Activated CD8-positive, alpha-beta memory T cell treated with anti-CD3 and anti-CD28 coated beads, Interleukin-2, amount 50 U/mL, for 4 hours (primary cell): ENCODE data around the gene FAM200C.

Source experiments
- DNase-seq: peaks from one replicate; pipeline ENCODE4 v3.0.0-alpha.2; 2020

FAM200C gene

GRCh38 chr5:160366230-160366629, 33.6 kb downstream of the FAM200C start:
- DNase-seq: no peak

- DNase-seq: no peak
Measured at GRCh38 chr5:160363660-160364395, 36.0 kb downstream of the FAM200C start.

- DNase-seq: no peak
Measured at GRCh38 chr5:160363211-160363610, 36.6 kb downstream of the FAM200C start.

GRCh38 chr5:160361624-160362228, 38.1 kb downstream of the FAM200C start:
- DNase-seq: no peak

GRCh38 chr5:160360310-160360709, 39.5 kb downstream of the FAM200C start:
- no peak for DNase-seq

DNA sequence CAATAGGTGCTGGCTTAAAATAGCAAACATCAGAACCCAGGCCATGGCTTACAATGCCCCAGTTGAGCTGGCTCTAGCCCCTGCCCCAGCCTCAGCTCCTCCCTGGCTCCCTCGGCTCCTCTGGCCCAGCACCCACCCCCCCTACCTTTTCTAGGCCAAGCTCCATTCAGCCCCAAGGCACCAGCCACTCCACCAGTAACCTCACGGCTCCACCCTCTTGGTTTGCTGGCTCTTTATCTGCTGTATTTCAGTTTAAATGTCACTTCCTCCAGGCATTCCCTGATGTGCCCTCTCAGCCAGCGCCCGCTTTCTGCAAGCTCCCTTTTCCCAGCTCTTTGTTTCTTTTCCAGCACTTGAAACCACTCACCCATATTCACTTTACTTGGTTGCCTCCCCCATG, 40.0 kb downstream of the FAM200C start:
- no peak for DNase-seq

GRCh38 chr5:160359242-160359641, 40.6 kb downstream of the FAM200C start:
- no peak for DNase-seq

DNA sequence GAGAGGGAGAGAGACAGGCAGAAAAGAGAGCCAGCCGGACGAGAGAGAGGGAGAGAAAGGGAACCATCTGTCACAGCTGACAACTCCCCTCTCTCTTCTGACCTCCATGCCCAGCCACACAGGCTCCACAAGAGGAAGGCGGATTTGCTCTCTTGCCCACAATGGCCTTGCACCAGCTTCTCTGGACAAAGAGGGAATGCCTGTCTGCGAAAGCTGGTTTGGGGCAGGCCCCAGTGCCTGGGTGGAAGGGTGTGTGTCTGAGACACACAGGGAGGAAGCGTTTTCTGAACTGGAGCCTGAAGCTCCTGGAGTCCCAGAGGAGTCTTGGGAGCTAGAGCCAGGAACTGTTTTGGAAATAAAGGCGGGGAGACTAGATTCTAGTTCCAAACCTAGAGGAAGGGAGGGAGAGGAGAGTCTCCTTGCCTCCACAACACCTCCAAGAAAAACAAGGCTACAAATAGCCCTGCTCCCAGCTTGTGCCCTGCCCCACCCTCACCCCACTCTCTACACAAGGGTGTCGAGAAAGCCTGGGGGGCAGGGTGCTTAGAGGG, 41.9 kb downstream of the FAM200C start:
- DNase-seq: no peak

GRCh38 chr5:160357394-160357793, 42.5 kb downstream of the FAM200C start:
- no peak for DNase-seq

- no peak for DNase-seq
Measured at GRCh38 chr5:160356550-160357347, 43.1 kb downstream of the FAM200C start.

- no peak for DNase-seq
Measured at GRCh38 chr5:160354666-160355065, 45.2 kb downstream of the FAM200C start.

- no peak for DNase-seq
Measured at GRCh38 chr5:160353379-160353778, 46.5 kb downstream of the FAM200C start.

DNA sequence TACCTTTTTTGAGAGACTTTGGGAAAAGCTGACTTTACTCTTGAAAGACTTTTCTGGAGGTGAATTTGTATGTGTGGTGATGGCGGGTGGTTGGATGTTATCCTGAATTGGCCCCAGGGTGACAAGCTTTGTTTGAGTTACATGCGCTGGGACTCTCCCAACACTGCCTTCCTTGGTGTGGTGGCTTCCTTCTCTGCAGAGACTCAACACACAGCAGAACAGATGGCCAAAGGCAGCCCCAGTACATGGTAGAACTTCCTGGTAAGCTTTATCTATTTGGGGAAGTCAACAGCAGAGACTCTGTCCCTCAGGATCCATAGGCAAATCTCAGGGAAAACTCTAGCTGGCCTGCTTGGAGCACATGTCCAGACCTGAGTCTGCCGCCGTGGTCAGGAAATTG, 47.5 kb downstream of the FAM200C start:
- no peak for DNase-seq

DNA sequence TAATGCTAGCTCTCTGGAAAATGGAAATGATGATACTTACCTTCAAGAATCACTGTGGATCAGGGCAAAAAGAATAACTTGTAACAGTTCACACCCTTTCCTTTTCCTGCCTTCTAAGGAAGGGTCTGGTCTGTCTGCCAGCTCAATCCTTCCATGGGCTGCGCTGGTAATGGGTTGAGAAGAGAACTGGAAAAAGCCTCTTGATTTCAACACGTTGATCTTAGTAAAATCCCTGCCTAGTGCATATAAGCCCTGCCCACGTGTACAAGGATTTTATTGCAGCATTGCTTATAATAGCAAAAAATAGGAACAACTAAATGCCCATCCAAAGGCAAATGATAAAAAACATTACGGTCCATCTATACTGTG, 49.9 kb downstream of the FAM200C start:
- DNase-seq: no peak

DNA sequence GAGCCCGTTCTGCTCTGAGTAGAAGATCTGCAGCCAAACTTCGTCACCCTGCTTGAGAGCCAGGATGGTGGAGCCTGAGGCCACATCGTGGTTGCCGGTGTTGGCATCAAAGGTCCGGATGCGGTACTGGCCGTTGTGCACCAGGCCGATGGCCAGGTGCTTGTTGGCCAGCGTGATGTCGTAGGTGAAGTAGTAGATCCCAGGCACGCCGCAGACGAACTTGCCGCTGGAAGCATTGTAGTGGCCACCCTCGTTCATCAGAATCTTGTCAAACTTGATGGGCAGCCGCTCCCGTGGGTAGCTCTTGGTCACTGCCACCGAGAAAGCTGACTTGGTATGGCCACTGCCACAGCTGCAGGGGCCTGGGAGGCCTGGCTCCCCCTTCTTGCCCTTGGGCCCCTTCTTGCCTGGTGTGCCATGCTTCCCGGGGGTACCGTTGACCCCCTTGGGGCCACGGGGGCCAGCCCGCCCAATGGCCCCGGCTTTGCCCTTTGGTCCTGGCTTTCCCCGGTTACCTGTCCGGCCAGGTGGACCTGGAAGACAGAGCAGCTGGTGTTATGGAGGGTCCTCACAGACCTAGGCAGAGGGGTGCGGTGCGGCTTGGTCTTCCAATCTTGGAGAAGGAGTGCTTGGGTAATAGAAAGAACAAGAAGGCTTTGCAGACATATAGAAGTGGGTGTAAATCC, 50.5 kb downstream of the FAM200C start:
- DNase-seq: no peak

DNA sequence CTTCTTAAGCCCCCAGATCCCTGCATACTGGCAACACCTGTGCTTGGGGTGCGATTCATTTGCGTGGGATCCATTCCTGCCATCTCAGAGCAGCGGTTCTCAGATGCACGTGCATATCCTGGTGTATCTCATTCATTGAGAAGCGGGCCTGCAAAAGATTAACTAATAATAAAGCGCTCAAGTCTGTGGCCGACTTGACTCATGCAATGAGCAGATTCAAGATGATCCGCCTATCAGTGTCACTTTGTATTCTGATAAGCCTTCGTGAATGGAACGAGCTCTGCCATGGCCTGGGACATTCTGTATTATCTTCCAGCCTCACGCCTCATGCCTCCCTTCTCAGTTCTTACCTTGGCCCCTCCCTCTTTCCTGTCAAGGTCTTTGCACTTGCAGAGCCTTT, 51.8 kb downstream of the FAM200C start:
- no peak for DNase-seq

DNA sequence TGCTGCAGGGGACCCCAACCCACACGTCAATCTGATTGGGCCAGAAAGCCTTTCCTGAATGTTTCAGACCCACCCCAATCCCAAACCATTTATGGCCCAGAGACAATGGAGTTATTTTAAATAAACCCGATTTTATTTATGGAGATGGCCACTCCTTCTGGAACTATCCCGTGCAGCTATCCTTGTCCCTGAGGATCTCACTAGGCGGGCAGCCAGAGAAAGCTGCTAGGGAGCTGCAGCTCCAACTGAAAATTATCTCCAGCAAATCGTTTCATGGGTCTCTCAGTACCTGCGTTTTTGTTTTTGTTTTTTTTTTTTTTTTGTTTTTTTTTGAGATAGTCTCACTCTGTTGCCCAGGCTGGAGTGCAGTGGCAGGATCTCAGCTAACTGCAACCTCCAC, 52.4 kb downstream of the FAM200C start:
- DNase-seq: no peak
